SK-N-SH (cell line): ENCODE results near the gene LGI1. TPM values are rescaled to one million over a fixed set of nuclear protein-coding genes. Genes with fewer than 3 reads are reported as not detected.

ENCODE experiments used
- CTCF ChIA-PET: fragments of 300-600, 350-600 bp; formaldehyde crosslinking; extraction: SDS; loops from one replicate; lab custom pipeline; 2021; lab: Yijun Ruan, JAX
- POLR2A ChIA-PET: fragments of 350-600 bp; sonication (Branson Sonifier 250); formaldehyde crosslinking; extraction: SDS; loops from one replicate; lab custom pipeline; 2020; ENCODE audit warnings: antibody characterized with exemption, inconsistent platforms; lab: Yijun Ruan, JAX
- DNase-seq: peaks from one replicate; pipeline ENCODE4 v3.0.0; 2012
- H2AFZ ChIP-seq: fragments of 200-600 bp; sonication (generic); 2 replicates; pipeline ENCODE4 v1.8.1; 2016; ENCODE audit warnings: antibody characterized with exemption, mild to moderate bottlenecking, low read depth
- H3F3A ChIP-seq: fragments of 200-600 bp; sonication (generic); replicated peaks from 2 replicates; pipeline ENCODE3; 2016; ENCODE audit warnings: antibody characterized with exemption, mild to moderate bottlenecking; ENCODE audit not compliant: insufficient read depth
- H3K27ac ChIP-seq, 2 experiments: fragments of 200-500 bp in 1 of 2; fragments of 200-600 bp in 1 of 2; sonication (Bioruptor generic) in 1 of 2; sonication (generic), shearing (Covaris generic) in 1 of 2; 2 replicates each; pipeline versions ENCODE4 v1.5.1 to v1.6.1; 2014 to 2016; ENCODE audit warnings: low read depth in 2 of 2, inconsistent platforms in 1 of 2, low read length in 1 of 2, mild to moderate bottlenecking in 1 of 2, mixed read lengths in 1 of 2
- H3K27me3 ChIP-seq: fragments of 200-600 bp; sonication (generic), shearing (Covaris generic); 2 replicates; pipeline ENCODE4 v1.6.1; 2016; ENCODE audit warnings: mixed run types; ENCODE audit not compliant: insufficient read depth
- H3K36me3 ChIP-seq, 2 experiments: fragments of 200-500 bp in 1 of 2; fragments of 200-600 bp in 1 of 2; sonication (Bioruptor generic) in 1 of 2; sonication (generic) in 1 of 2; replicated peaks in 1 of 2; 2 replicates each; pipeline versions ENCODE3 to v1.5.1; 2014 to 2016; ENCODE audit warnings: low read length in 1 of 2, mild to moderate bottlenecking in 1 of 2; ENCODE audit not compliant: insufficient read depth in 2 of 2, control insufficient read depth in 1 of 2
- H3K4me1 ChIP-seq, 2 experiments: fragments of 200-500 bp in 1 of 2; fragments of 200-600 bp in 1 of 2; sonication (Bioruptor generic) in 1 of 2; sonication (generic), shearing (Covaris generic) in 1 of 2; 2 replicates each; pipeline versions ENCODE4 v1.5.1 to v1.6.1; 2014 to 2016; ENCODE audit warnings: low read depth in 1 of 2, low read length in 1 of 2, mixed run types in 1 of 2; ENCODE audit not compliant: insufficient read depth in 2 of 2, control insufficient read depth in 1 of 2
- H3K4me2 ChIP-seq: fragments of 200-600 bp; sonication (generic), shearing (Covaris generic); 2 replicates; pipeline ENCODE4 v1.6.1; 2017; ENCODE audit warnings: mixed run types
- H3K4me3 ChIP-seq, 2 experiments: fragments of 200-500 bp in 1 of 2; fragments of 200-600 bp in 1 of 2; sonication (Bioruptor generic) in 1 of 2; sonication (generic), shearing (Covaris generic) in 1 of 2; 2 replicates each; pipeline versions ENCODE4 v1.5.1 to v1.8.1; 2014 to 2016; ENCODE audit warnings: low read depth in 2 of 2, inconsistent platforms in 1 of 2, low read length in 1 of 2, mild to moderate bottlenecking in 1 of 2, mixed read lengths in 1 of 2, moderate library complexity in 1 of 2
- H3K79me2 ChIP-seq: fragments of 200-600 bp; sonication (generic); 2 replicates; pipeline ENCODE4 v1.8.1; 2017; ENCODE audit warnings: mild to moderate bottlenecking; ENCODE audit not compliant: insufficient read depth
- H3K9ac ChIP-seq: fragments of 200-600 bp; sonication (generic); 2 replicates; pipeline ENCODE4 v1.6.1; 2017; ENCODE audit warnings: mixed run types
- H3K9me2 ChIP-seq: fragments of 200-600 bp; sonication (generic); 2 replicates; pipeline ENCODE4 v1.6.1; 2017; ENCODE audit warnings: mixed run types
- H3K9me3 ChIP-seq: fragments of 200-600 bp; sonication (generic); 2 replicates; pipeline ENCODE4 v1.6.1; 2017; ENCODE audit warnings: mixed run types, mild to moderate bottlenecking, moderate library complexity
- H4K20me1 ChIP-seq: fragments of 200-600 bp; sonication (generic); 2 replicates; pipeline ENCODE4 v1.6.1; 2017; ENCODE audit warnings: mild to moderate bottlenecking, mixed run types; ENCODE audit not compliant: insufficient read depth
- ELF1 ChIP-seq: IDR thresholded peaks from 2 replicates; pipeline ENCODE4 v1.4.0; 2012
- EP300 ChIP-seq, 2 experiments: IDR thresholded peaks; 2 replicates each; pipeline versions ENCODE4 v1.4.0 to v1.6.1; 2012; ENCODE audit warnings: borderline replicate concordance in 1 of 2, low read depth in 1 of 2, low read length in 1 of 2
- GABPA ChIP-seq: IDR thresholded peaks from 2 replicates; pipeline ENCODE4 v1.4.0; 2012; ENCODE audit warnings: low read depth, mild to moderate bottlenecking
- GATA2 ChIP-seq: sonication (generic); formaldehyde crosslinking; IDR thresholded peaks from 2 replicates; pipeline ENCODE4 v1.5.0; 2020; ENCODE audit warnings: mild to moderate bottlenecking, missing genetic modification reagents
- JUND ChIP-seq: IDR thresholded peaks from 2 replicates; pipeline ENCODE4 v1.4.0; 2012
- MXI1 ChIP-seq: IDR thresholded peaks from 2 replicates; pipeline ENCODE4 v1.6.1; 2012; ENCODE audit warnings: mild to moderate bottlenecking, low read depth, low read length, improper control_type of control experiment
- NFIC ChIP-seq: IDR thresholded peaks from 2 replicates; pipeline ENCODE4 v1.4.0; 2012; ENCODE audit warnings: borderline replicate concordance
- RAD21 ChIP-seq: IDR thresholded peaks from 2 replicates; pipeline ENCODE4 v1.6.1; 2012; ENCODE audit warnings: mild to moderate bottlenecking, low read length
- RXRA ChIP-seq: IDR thresholded peaks from 2 replicates; pipeline ENCODE4 v1.4.0; 2012; ENCODE audit warnings: low read depth, mild to moderate bottlenecking, borderline replicate concordance
- WGBS: methylation state at CpG from one replicate; pipeline ENCODE4 v1.1.6; 2017; ENCODE audit warnings: low lambda C conversion rate; 5-methylcytosine and 5-hydroxymethylcytosine counted together
- polyA plus RNA-seq, 3 experiments: library from polyadenylated mRNA; depleted of rRNA; stranded (reverse); fragments of >200 nt; gene quantifications; 2 replicates each; pipeline ENCODE4 v1.2.3, GENCODE V29; 2012
- TF ChIP-seq, protein P1 (sequence below): fragments of 200-600 bp; sonication (generic); IDR thresholded peaks from 2 replicates; pipeline ENCODE4 v1.6.1; 2017; ENCODE audit warnings: antibody characterized with exemption, mild to moderate bottlenecking, moderate library complexity
- TF ChIP-seq, protein P2 (sequence below): fragments of 150-350 bp; IDR thresholded peaks from 2 replicates; pipeline ENCODE4 v1.6.1; 2016; ENCODE audit warnings: mild to moderate bottlenecking, low read depth, low read length

Gene LGI1
- polyA plus RNA-seq, 1 of the 3 experiments (the other 2 are of a cell fraction) = 0.03 TPM

DNA sequence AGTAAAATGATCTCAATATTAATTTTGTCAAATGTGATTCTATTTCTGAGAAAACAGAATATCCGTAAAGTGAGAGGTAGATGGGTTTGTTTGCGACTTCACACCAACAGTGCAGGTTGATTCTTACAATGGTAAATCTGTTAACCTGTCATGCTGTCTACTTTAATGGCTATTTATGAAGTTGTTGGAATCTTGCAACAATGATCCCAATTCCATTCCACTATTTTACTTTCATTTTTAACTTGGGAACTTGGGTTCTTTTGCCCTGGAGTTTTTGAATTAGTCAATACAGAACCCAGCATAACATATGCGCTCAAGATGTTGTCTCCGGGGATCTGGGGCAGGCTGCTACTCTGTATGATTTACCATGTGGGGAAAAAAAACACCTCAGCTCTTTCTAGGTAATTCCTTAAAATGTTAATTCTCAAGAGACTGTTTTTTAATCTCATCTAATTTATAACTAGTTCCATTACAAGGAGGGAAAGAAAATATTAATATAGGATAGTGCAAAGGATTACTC lies 1.2 kb downstream of the LGI1 start:
- H4K20me1 ChIP-seq = no peaks in the 10 kb centered on the region
- no peaks in the 10 kb centered on the region for H3F3A ChIP-seq
- ChIA-PET POLR2A (no interaction called here), CTCF (interaction anchor here (1.1 to 3.4 kb wide), 5 partner anchors 9 to 57 kb away, joined by 4 to 12 read pairs (median 7); no protein-coding TSS in a partner anchor)
- H3K27me3 ChIP-seq = no peaks in the 10 kb centered on the region
- no peak overlapping the region for H3K27ac ChIP-seq
- TF ChIP-seq ELF1 (no peak), RXRA (no peak), NFIC (no peak)
- TF ChIP-seq, protein P1, sequence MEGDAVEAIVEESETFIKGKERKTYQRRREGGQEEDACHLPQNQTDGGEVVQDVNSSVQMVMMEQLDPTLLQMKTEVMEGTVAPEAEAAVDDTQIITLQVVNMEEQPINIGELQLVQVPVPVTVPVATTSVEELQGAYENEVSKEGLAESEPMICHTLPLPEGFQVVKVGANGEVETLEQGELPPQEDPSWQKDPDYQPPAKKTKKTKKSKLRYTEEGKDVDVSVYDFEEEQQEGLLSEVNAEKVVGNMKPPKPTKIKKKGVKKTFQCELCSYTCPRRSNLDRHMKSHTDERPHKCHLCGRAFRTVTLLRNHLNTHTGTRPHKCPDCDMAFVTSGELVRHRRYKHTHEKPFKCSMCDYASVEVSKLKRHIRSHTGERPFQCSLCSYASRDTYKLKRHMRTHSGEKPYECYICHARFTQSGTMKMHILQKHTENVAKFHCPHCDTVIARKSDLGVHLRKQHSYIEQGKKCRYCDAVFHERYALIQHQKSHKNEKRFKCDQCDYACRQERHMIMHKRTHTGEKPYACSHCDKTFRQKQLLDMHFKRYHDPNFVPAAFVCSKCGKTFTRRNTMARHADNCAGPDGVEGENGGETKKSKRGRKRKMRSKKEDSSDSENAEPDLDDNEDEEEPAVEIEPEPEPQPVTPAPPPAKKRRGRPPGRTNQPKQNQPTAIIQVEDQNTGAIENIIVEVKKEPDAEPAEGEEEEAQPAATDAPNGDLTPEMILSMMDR = no peak
- H3K4me2 ChIP-seq = no peak overlapping the region
- 90% methylated on average over 4 of the region's 4 CpGs for whole genome bisulfite sequencing
- H3K36me3 ChIP-seq = no peaks in the 10 kb centered on the region
- no peaks in the 10 kb centered on the region for H3K9me2 ChIP-seq
- peaks cover 0 to 28% of the 10 kb centered on the region in 2 experiments; a peak in 2 of 4 replicates for H3K4me1 ChIP-seq
- no peaks in the 10 kb centered on the region for H3K79me2 ChIP-seq
- H2AFZ ChIP-seq = no peak overlapping the region
- no peak overlapping the region for H3K4me3 ChIP-seq
- DNase-seq = no peak
- H3K9ac ChIP-seq = no peak overlapping the region
- no peaks in the 10 kb centered on the region for H3K9me3 ChIP-seq

DNA sequence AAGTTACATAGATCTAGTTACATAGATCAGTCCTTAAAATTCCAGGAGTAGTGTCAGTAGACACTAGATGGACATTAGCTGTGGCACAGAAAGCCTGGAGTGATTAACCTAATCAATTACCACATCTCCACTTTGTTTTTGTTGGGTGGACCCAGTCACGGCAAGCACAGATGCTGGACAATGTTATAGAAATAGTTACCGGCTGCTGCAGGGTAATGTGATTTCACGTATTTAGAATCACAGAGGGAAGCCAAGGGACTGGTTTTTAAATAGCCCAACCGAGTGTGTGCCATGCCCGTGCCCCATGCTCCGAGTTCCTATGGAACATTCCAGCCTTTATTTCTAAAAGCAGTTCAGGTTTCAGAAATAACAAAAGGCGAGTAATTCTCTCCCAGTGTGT lies 2.8 kb downstream of the LGI1 start:
- Histone ChIP-seq H3K9me3 (no peaks in the 10 kb centered on the region), H3K79me2 (no peaks in the 10 kb centered on the region), H3K4me3 (no peak overlapping the region), H3K27ac (no peak overlapping the region), H2AFZ (no peak overlapping the region), H3K27me3 (no peaks in the 10 kb centered on the region), H3K36me3 (no peaks in the 10 kb centered on the region), H3K9ac (no peak overlapping the region), H3K4me1 (peaks cover 0 to 28% of the 10 kb centered on the region in 2 experiments; a peak in 2 of 4 replicates), H4K20me1 (no peaks in the 10 kb centered on the region), H3K9me2 (no peaks in the 10 kb centered on the region), H3F3A (no peaks in the 10 kb centered on the region), H3K4me2 (no peak overlapping the region)
- POLR2A ChIA-PET = no interaction called here
- WGBS = 49% methylated on average over 7 of the region's 7 CpGs
- peak; percentile 48 for DNase-seq
- CTCF ChIA-PET = interaction anchor here (0.6 kb wide), 1 partner anchor 55 kb away, joined by 3 read pairs; no protein-coding TSS in a partner anchor
- TF ChIP-seq EP300 (IDR thresholded peaks at IDR 0.05; ENCODE audit: borderline replicate concordance in 1 of 2, low read depth in 1 of 2, low read length in 1 of 2) (0 out of 4 replicates have a peak, but pooled peaks of 1 of the 2 experiments have one; percentile 9), MXI1 (peak; percentile 41; the same call in 1 of the 2 replicates)
- TF ChIP-seq, protein P2, sequence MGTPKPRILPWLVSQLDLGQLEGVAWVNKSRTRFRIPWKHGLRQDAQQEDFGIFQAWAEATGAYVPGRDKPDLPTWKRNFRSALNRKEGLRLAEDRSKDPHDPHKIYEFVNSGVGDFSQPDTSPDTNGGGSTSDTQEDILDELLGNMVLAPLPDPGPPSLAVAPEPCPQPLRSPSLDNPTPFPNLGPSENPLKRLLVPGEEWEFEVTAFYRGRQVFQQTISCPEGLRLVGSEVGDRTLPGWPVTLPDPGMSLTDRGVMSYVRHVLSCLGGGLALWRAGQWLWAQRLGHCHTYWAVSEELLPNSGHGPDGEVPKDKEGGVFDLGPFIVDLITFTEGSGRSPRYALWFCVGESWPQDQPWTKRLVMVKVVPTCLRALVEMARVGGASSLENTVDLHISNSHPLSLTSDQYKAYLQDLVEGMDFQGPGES = no peak

DNA sequence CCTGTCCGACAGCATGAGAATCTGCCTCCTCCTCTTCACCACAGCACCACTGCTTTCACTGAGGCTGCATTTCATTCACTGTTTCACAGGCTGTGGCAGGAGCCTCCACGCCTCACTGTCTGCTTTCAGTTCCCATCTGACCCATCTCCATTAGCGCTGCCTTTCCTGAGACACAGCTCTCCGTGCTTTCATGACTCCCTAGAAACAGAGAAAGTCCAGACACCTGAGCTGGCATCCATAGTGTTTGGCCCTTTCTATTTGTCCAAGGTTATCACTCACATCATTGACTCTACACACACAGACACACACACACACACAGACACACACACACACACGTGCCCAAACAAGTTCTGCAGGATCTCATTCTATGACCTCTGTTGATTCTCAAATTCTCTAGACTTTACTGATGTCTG lies 5.2 kb downstream of the LGI1 start:
- no peaks in the 10 kb centered on the region for H3K27me3 ChIP-seq

More for the DNA sequence above, 5.2 kb downstream of the LGI1 start:
- no peak for TF ChIP-seq RAD21
- no peak for TF ChIP-seq GABPA
- TF ChIP-seq, protein P1 = no peak
- TF ChIP-seq GATA2 = 0 out of 2 replicates have a peak, but pooled peaks have one; percentile 10
- TF ChIP-seq JUND = no peak
- Histone ChIP-seq H3K4me2 (no peak overlapping the region), H3K79me2 (no peaks in the 10 kb centered on the region), H2AFZ (no peak overlapping the region), H3K9me2 (no peaks in the 10 kb centered on the region), H3K9me3 (no peaks in the 10 kb centered on the region), H3K4me3 (no peak overlapping the region), H3K27ac (no peak overlapping the region), H3K4me1 (peaks cover 0 to 14% of the 10 kb centered on the region in 2 experiments; a peak in 2 of 4 replicates), H3K36me3 (no peaks in the 10 kb centered on the region), H4K20me1 (no peaks in the 10 kb centered on the region), H3F3A (no peaks in the 10 kb centered on the region), H3K9ac (no peak overlapping the region)
- ChIA-PET POLR2A (no interaction called here), CTCF (no interaction called here)
- WGBS = 43% methylated on average over 5 of the region's 5 CpGs
- DNase-seq = no peak
